ENCODE results near the gene ROBO3.

The ROBO3 gene

DNA sequence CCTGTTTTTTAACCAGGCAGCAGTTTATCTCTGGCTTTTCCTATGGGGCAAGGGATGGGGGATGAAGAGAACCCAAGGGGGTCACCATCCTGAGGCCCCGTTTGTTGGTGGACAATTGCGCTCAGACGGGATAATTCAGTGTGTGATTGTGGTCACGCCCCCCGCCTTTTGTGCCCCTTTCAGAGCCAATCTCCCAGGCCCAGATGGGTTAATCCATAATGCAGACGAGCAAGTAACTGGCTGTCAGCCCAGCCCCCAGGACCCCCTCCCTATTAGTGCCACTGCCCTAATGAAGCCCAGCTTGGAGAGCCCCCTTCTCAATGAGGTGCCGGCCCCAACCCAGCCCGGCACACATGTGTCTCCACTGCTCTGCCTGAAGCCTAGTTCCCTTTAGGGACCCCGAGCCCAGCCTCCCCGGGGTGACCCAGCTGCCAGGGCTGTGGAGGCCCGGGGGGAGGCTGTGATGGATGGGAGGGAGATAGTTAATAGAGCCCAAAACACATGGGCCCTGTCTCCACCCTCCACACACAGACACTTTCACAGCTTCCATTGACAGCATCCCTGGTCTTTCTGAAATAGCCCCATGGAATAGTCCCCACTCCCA is 19.1 kb upstream of the ROBO3 start:
- DNase-seq: no peak

DNA sequence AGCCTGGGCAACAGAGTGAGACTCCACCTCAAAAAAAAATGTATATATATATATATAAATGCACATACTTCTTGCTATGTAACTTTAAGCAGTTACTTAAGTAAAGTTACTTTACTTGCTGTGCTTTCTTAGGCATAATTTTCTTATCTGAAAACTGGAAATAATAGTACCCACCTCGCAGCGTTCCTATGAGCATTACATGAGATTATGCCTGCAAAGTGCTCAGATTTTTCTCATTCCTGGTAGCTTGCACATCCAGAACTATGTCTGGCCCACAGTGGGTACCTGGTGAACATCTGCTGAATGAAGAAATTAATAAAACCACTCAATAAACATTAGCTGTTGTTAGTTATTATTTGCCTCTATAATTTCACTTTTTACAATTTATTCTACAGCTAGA is 6.1 kb upstream of the ROBO3 start:
- no peak for DNase-seq

DNA sequence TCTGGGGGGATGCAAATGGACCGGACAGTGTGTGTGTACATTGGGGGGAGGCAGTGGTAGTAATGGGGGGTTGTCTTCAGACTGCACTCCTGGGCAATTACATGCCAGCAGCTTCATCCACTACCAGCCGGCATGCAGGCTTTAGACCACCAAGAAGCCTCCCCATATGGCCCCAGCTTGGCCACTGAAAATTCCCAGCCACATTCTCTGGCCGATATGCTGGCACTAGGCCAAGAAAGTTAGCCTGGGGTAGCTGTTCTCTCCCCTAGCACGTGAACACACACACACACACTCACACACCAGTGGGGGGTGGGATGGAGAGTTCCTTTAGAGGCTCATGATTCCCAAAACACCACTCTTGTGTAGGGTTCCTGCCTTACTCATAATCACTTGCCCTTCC is 3.6 kb upstream of the ROBO3 start:
- no peak for DNase-seq

DNA sequence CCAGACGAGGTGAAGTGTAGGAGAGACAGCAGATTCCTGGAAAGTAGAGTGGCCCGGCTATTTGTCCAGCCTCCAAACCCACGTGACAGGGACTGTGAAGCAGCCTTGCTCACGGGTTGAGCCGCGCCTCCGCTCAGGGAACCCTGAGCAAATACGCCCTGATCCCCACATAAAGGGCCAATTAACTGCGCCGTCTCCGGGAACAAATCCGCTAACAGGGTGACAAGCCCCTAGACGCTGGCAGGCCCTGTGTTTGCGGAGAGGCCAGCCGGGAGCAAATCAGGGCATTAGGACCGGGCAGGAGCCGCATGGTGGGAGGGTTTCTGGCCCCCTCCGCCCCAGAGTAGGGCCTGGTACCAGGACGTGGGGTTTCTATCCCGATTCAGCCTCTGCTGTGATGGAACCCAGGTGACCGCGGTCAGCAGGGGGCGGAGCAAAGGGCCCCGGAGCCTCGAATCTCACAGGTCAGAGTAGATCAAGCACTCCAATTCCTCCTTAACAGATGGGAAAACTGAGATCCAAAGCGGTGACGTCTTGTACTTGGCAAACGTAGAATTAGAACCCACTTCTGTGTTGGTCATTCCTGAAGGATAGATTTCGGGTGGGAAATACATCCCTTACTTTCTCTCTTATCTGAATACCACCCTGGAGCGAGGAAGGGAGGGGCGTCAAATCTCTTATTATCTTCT is 2.0 kb upstream of the ROBO3 start:
- DNase-seq: no peak

DNA sequence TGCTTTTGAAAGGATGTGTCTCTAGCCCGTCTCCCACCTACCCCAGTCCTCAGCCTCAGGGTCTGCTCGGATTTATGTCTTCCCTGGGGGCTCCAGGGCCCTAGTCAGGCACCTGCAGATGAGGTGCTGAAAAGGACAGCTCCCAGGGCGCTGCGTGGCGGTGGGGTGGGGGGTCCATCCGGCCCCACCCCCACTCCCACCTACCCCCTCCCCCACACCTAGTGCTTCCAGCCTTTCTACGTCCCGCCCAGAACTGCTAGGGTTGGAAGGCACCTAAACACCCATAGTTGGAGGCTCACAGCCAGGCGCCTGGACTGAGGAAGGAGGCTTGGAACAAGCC is 1.4 kb upstream of the ROBO3 start:
- no peak for DNase-seq

DNA sequence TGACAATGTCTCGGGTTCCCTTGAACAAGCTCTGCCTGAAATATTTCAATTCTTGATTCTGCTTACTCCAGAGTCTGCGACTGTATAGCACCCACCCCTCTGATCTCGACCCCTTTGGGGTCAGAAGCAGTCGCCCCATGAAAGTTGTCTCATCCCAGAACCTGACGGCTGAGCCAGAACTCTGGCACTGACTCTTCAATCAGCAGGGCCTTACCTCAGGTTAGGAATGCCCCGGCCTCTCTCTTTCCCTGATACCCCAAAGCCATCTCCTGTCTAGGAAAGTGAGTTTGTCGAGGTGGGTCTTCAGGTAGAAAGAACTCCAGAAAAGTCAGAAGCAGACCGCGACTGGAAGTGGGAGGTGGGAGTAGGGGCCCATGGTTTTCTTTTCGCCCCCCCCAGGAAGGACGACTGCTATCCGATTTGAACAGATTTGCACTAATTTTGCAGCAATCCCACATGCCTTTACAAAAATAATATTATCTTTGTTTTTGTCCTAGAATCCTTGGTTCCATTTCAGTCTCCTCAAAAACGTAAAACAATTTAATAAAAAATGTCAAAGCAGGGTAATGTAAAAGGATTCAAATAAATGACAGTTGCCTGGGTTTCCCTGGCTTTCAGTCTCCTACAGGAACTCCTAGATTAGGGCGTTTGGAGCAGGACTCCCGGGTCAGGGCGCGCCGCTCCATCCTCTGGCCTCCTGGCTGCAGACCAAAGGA is 898 bp upstream of the ROBO3 start:
- DNase-seq: no peak

DNA sequence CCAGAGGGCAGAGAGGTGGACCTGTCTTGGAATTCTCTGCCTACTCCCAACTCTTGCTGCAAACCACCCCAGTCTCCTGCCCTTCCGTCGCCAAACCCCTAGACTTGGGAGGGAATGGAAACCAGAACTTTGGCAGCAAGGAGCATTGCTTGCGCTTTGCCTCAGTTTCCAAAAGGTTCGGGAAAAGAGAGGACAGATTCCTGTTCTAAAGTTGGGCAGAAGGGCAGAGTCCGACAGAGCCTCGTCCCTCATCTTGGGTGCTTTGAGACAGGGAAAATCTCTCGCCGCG is 396 bp upstream of the ROBO3 start:
- no peak for DNase-seq

DNA sequence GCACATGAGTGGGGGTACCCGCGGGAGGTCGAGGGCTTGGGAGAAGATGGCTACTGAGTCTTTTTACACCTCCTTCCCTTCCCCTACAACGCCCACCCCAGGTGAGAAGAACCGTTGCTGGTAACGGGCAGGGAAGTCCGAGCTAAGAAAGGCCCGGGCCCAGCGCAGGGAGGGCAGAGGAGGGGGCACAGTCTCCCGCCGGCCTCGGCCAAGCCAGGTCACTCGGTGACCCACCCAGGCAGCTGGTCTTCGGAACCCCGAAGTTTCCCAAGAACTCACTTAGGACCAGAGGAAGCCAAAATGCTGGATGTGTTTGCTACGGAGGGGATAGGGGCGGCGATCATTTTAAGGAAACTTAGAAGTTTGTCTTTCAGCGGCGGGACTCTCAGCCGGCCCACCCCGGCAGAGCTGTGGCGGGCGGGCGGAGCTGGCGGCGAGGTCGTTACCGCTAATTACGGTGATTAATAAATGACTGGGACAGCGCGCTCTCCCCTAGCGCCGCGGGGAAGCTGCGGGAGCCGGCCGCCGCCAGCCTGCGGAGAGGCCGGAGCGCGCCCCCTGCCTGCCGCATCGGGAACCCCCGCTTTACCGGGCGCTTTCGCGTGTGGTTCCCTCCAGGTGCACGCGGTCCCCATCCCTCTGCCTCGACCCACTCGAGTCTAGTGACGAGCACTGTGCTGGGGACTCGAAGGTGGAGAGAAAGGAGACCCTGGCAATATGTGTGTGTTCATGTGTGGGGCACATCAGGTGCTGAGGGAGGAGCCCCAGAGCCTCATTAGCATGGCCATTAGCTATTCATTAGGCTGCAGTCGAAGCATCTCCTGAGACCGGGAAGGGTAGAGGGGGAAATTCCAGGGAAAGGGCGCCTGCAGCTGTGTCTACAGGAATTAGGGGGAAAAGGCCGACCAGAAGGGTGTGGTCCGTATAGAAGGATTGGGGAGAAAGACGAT is 945 bp downstream of the ROBO3 start:
- DNase-seq: peak; percentile 45

DNA sequence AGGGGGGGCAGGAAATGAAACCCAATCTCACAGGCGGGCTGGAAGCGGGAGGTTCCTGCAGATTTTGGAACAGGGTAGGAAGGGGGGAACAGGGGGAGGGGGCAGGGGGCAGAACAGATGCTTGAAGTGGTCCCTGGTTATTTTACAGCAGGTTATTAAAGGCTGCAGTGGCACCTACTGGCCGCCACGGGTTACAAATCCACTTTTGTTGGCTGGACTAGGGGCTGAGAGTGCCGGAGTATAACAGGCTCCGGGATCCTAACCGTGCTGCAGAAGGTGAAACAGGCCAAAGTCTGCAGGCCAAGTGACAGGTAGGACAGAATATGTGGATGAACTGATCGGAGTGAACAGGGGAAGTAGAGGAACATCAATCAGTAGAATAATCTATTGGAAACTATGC is 2.5 kb downstream of the ROBO3 start:
- DNase-seq: no peak

DNA sequence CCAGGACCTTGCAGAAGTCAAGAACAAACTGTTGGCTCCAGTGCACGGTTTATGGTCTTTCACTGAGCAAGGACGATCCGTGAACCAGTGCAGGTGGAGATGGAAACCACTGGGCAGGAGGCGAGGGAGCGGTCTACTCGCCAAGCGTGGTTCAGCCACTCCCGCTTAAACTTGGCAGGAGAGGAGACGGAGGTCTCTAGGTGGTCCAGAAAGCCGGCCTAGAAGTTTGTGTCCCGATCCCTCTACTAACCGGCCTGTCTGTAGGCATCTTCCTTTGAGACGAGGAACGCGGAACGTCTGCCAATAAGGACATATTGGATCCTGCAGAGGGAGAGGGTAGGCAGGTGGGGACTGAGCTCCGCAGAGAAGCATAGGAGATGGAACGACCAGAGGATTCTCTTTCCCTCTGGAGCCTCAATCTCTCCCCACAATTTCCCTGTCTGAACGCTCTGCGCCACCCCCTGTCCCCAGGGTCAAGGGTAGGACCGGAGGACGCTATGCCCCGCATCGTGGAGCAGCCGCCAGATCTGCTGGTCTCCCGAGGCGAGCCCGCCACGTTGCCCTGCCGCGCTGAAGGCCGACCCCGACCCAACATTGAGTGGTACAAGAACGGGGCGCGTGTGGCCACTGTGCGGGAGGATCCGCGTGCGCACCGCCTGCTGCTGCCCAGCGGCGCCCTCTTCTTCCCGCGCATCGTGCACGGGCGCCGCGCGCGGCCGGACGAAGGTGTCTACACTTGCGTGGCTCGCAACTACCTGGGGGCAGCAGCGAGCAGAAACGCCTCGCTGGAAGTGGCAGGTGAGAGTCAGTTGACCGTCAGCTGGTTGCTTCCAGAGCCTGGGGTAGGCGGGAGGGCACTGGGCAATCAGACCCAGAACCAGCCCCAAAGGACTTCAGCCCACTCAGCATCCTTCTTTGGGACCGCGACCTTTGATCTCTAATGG is 3.4 kb downstream of the ROBO3 start:
- DNase-seq: no peak

DNA sequence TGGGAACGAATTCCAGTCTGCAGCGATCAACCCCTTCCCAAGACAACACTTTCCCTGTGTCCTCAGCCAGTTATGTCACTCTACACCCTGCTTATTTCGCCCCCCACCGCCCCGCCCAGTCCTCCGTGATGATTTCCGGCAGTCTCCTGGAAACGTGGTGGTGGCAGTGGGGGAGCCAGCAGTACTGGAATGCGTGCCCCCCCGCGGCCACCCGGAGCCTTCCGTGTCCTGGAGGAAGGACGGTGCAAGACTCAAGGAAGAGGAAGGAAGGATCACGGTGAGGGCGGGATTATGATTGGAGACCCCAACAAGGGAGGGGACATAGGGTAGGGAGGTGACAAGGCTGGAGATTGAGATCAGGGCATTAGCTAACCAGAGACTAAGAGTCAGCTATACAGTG is 4.1 kb downstream of the ROBO3 start:
- no peak for DNase-seq

DNA sequence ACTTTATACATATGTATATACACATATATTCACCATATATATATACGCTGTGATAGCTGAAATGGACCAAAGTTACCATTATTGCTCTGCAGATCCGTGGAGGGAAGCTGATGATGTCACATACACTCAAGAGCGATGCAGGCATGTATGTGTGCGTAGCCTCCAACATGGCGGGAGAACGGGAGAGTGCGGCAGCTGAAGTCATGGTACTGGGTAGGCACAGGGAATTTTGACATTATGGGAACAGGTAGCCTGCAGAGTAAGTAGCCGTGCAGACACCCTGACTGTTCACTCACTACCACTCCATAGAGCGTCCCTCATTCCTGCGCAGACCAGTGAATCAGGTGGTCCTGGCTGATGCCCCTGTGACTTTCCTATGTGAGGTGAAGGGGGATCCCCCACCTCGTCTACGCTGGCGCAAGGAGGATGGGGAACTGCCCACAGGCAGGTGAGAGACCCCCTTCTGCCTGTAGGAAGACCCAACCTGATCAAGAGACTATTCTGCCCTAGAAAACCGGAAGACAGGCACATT is 4.7 kb downstream of the ROBO3 start:
- no peak for DNase-seq

DNA sequence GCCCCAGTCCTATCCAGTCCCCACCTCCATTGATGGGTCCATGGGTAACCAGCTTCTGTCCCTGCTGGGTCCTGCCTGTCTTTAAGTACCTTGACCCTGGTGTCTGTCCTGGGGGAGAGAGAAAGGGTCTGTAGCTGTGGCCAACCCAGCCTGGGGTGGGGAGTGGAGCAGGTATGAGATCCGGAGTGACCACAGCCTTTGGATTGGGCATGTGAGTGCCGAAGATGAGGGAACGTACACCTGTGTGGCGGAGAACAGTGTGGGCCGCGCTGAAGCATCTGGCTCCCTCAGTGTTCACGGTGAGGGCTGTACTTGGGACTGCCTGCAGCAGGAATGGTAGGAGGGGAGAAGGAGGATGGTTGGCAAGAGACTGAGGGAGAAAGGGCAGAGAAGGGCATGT is 5.2 kb downstream of the ROBO3 start:
- DNase-seq: no peak

DNA sequence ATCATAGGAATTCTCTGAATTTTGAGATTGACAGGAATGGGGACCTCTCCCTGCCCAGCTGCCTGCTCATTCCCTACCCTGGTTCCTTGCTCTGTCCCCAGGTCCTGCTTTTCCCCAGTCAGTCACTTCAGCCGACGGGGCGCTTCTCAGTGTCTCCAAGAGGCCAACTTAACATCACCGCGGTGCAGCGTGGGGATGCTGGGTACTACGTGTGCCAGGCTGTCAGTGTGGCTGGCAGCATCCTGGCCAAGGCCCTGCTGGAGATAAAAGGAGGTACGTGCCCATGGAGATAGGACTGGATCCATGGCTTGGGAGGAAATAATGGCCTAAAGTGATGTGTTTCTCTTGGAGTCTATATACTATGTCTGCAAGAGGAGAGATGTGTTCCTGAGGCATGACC is 7.0 kb downstream of the ROBO3 start:
- DNase-seq: no peak

DNA sequence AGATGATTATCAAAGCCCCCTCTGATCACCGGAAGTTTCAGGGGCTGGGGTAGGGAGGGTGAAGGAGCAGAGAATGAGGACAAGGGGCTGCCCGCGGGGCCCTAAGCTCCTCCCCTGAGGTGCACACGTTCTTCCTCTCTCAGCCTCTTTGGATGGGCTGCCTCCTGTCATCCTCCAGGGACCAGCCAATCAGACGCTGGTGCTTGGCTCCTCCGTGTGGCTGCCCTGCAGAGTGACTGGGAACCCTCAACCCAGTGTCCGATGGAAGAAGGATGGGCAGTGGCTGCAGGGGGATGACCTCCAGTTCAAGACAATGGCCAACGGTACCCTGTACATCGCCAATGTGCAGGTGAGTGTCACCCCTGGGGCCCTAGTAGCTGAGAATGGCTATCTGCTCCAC is 7.5 kb downstream of the ROBO3 start:
- no peak for DNase-seq

DNA sequence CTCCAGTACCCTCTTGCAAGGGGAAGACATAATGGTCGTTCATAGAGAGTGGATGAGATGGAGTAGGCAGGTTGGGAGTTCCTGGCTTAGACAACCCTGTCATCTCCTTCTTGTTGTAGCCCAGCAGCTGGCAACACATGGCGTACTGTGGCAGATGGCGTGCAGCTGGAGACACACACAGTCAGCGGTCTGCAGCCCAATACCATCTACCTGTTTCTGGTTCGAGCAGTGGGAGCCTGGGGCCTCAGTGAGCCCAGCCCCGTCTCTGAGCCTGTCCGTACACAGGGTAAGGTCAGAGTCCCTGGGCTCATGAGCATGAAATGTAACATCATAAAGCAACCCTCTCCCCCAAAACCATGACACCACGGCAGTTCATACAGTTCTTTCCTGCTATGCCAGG is 8.7 kb downstream of the ROBO3 start:
- DNase-seq: no peak

DNA sequence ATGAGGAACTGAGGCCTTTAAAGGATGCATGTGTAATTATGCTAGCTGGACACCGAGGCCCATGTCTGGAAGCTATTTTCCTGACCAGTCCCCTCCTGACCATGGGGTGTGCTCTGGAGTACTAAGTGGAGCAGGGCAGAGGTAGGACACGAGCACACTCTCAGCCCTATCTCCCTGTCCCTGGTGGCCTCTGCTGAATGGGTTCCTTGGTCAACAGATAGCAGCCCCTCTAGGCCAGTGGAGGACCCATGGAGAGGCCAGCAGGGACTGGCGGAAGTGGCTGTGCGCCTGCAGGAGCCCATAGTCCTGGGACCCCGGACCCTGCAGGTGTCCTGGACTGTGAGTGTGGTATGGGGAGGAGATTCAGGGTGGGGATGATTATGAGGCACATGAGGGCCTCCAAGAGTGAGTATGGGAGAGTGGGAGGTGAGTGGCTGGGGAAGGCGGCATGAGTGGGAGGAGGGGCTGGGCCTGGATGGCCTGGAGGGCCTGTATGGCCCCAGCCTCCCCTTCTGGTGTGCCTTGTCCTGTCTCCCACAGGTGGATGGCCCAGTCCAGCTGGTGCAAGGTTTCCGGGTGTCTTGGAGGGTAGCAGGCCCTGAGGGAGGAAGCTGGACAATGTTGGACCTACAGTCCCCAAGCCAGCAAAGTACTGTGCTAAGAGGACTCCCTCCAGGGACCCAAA is 9.5 kb downstream of the ROBO3 start:
- no peak for DNase-seq

DNA sequence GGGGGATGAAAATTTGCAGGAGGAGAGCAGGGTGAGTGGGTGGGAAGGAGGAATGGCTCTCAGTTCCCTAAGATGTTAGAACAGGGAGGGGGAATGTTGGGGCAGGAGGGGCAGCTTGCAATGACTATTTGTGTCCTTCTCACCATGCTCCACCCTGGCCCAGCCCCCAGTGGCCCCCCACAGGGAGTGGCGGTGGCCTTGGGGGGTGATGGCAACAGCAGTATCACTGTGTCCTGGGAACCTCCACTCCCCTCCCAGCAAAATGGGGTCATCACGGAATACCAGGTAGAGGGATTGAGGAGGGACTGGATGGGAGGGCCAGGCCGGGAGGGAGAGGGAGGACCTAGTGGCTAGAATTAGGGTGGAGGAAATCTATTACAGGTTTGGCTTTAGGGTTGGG is 10.2 kb downstream of the ROBO3 start:
- no peak for DNase-seq

DNA sequence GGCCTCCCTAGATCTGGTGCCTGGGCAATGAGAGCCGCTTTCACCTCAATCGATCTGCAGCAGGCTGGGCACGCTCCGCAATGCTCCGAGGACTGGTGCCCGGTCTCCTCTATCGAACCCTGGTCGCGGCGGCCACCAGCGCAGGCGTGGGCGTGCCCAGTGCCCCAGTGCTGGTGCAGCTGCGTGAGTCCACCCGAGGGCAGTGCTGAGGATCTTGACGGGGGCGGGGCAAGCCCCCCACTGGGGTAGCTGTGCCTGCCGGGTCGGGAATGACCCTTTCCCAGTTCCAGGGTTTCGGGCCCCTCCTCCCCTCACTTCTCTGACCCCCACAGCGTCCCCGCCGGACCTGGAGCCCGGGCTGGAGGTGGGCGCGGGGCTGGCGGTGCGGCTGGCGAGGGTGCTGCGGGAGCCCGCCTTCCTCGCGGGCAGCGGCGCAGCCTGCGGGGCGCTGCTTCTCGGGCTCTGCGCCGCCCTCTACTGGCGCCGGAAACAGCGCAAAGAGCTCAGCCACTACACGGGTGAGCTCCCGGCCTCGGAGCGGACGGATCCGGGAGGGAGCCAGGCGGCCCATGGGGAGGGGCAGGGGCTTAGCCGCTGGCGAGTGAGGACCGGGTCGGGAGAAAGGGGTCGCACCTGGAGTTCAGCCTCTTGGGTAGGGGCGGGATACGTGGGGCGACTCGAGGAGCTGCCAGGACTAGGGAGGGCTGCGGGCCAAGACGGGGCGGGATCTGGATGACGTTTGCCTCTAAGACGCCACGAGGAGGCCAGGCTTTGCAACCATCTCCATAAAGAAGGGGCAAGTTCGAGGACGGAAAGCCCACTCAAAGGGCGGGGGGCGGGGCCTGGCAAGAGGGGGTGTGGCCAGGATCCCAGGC is 10.9 kb downstream of the ROBO3 start:
- DNase-seq: peak; percentile 70

DNA sequence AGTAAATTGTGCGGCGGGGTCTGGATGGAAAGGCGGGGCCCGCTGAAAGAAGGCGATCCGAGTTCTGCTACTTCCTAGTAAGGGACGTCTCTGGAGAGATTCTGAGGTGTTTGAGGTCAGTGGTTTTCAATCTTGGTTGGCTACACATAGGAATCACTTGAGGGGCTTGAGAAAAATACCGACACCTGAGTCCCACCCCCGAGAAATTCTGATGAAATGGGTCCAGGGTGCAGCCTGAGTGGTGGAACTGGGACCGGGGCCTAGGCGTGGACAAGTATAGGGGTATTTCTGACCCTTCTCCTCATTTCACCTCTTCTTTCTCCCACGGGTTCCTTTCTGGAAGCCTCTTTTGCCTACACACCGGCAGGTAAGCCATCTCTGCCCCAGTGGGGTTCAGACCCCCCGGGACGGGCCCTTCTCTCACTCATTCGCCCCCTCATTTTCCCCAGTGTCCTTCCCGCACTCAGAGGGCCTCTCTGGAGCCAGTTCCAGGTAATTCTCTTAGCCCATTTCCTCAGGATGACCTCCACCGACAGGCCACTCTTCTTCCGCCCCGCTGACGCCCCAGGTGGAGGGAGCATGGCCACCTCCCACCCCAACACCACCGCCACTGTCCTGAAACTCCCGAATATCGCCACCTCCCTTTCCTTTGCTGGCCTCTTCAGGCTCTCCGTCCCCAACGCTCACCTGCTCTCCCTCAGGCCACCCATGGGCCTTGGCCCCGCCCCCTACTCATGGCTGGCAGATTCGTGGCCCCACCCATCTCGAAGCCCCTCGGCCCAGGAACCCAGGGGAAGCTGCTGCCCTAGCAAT is 11.8 kb downstream of the ROBO3 start:
- DNase-seq: no peak
